ENCODE data around the gene PEX11G. TPM values are rescaled to one million over a fixed set of nuclear protein-coding genes. Genes with fewer than 3 reads are reported as not detected.

The PEX11G gene
- total RNA-seq, 1 experiment from 2014 or later = 9.1 TPM

Other genes with a start within 250 kb of the PEX11G start
- 0.64 and 7.0 TPM in 2 replicates for gene INSR, start 194.6 kb downstream of the PEX11G start, total RNA-seq (2014; rRNA removed; shearing (Covaris generic); ENCODE audit: low replicate concordance)
- gene ARHGEF18, start 140.1 kb downstream of the PEX11G start, total RNA-seq (2014; rRNA removed; shearing (Covaris generic); ENCODE audit: low replicate concordance) = 14.7 and 28.1 TPM in 2 replicates
- gene ZNF358, start 27.1 kb upstream of the PEX11G start, total RNA-seq (2014; rRNA removed; shearing (Covaris generic); ENCODE audit: low replicate concordance) = 22.9 and 33.6 TPM in 2 replicates
- 0.61 and 3.2 TPM in 2 replicates for gene MCOLN1, start 33.6 kb upstream of the PEX11G start, total RNA-seq (2014; rRNA removed; shearing (Covaris generic); ENCODE audit: low replicate concordance)
- gene PNPLA6, start 46.7 kb upstream of the PEX11G start, total RNA-seq (2014; rRNA removed; shearing (Covaris generic); ENCODE audit: low replicate concordance) = 38.0 and 39.4 TPM in 2 replicates
- 3.9 and 5.2 TPM in 2 replicates for gene CAMSAP3, start 106.8 kb upstream of the PEX11G start, total RNA-seq (2014; rRNA removed; shearing (Covaris generic); ENCODE audit: low replicate concordance)
- gene XAB2, start 140.5 kb upstream of the PEX11G start, total RNA-seq (2014; rRNA removed; shearing (Covaris generic); ENCODE audit: low replicate concordance) = 29.7 and 79.6 TPM in 2 replicates
- gene PET100, start 140.8 kb upstream of the PEX11G start, total RNA-seq (2014; rRNA removed; shearing (Covaris generic); ENCODE audit: low replicate concordance) = 42.7 and 45.1 TPM in 2 replicates
- gene PCP2, start 144.7 kb upstream of the PEX11G start, total RNA-seq (2014; rRNA removed; shearing (Covaris generic); ENCODE audit: low replicate concordance) = not detected in 2 replicates
- 7.1 and 14.5 TPM in 2 replicates for gene STXBP2, start 148.1 kb upstream of the PEX11G start, total RNA-seq (2014; rRNA removed; shearing (Covaris generic); ENCODE audit: low replicate concordance)
- gene RETN, start 180.0 kb upstream of the PEX11G start, total RNA-seq (2014; rRNA removed; shearing (Covaris generic); ENCODE audit: low replicate concordance) = not detected in 2 replicates
- gene MCEMP1, start 188.1 kb upstream of the PEX11G start, total RNA-seq (2014; rRNA removed; shearing (Covaris generic); ENCODE audit: low replicate concordance) = not detected in 2 replicates
- gene TRAPPC5, start 191.8 kb upstream of the PEX11G start, total RNA-seq (2014; rRNA removed; shearing (Covaris generic); ENCODE audit: low replicate concordance) = 83.3 and 104 TPM in 2 replicates
- gene FCER2, start 213.1 kb upstream of the PEX11G start, total RNA-seq (2014; rRNA removed; shearing (Covaris generic); ENCODE audit: low replicate concordance) = not detected in 2 replicates
- gene CLEC4G, start 243.1 kb upstream of the PEX11G start, total RNA-seq (2014; rRNA removed; shearing (Covaris generic); ENCODE audit: low replicate concordance) = not detected in 2 replicates